ENCODE results near the gene AKTIP. TPM values are rescaled to one million over a fixed set of nuclear protein-coding genes. Genes with fewer than 3 reads are reported as not detected.

AKTIP gene
- total RNA-seq, 1 experiment from 2014 or later = 26.2 TPM

- H2BK20ac ChIP-seq (ENCODE audit: low read depth, low read length, poor library complexity, severe bottlenecking) = no peak overlapping the region
- H3K27ac ChIP-seq (ENCODE audit: insufficient read length, low read depth, low read length) = no peak overlapping the region
- Mint-ChIP-seq H3K36me3 (ENCODE audit: insufficient read depth in 1 of 3, low read depth in 3 of 3) (no peaks in the 10 kb centered on the region; a peak in 2 of 7 replicates), H3K4me3 (no peak overlapping the region), H3K9me3 (no peaks in the 10 kb centered on the region), H3K27me3 (ENCODE audit: low read depth) (peaks cover 19% of the 10 kb centered on the region), H3K27ac (peak overlapping the region in 1 of 3 experiments; percentile 20; a peak in 1 of 7 replicates), H3K4me1 (peaks cover 36% of the 10 kb centered on the region in 2 experiments)
- no peak overlapping the region for H3K14ac ChIP-seq (ENCODE audit: insufficient read depth, low read length)
- H3K4me2 ChIP-seq (ENCODE audit: insufficient read depth, insufficient read length, low read length) = no peak overlapping the region
- no peak overlapping the region for H3K4ac ChIP-seq (ENCODE audit: low read depth, low read length)
- no peak overlapping the region for H2BK12ac ChIP-seq (ENCODE audit: insufficient read length, low read depth, low read length)
- no peak overlapping the region for H4K91ac ChIP-seq (ENCODE audit: insufficient read length, low read depth, low read length)
- no peak overlapping the region for H3K23ac ChIP-seq (ENCODE audit: insufficient read length, low read depth, low read length)
- no peak overlapping the region for H2AK5ac ChIP-seq (ENCODE audit: insufficient read length, low read length)
- H3K79me1 ChIP-seq (ENCODE audit: insufficient read depth, low read depth, low read length, poor library complexity, severe bottlenecking) = no peaks in the 10 kb centered on the region
- H3K56ac ChIP-seq (ENCODE audit: insufficient read length, low read depth, low read length) = no peak overlapping the region
- DNase-seq = peak; percentile 71
- H3T11ph ChIP-seq (ENCODE audit: low read length) = no peak overlapping the region
- peak; percentile 75 for TF ChIP-seq CTCF (conservative IDR thresholded peaks at IDR 0.05)
- no peak overlapping the region for H2BK5ac ChIP-seq (ENCODE audit: insufficient read length, low read length)
- peaks cover 6% of the 10 kb centered on the region; the same call in 1 of the 2 replicates for H3K27me3 ChIP-seq (ENCODE audit: insufficient read depth, low read length)
- no CpG with 5 or more reads among the region's 4 CpGs for WGBS (ENCODE audit: extremely low coverage, insufficient read length, low lambda C conversion rate)
- no peak overlapping the region for H4K8ac ChIP-seq (replicated peaks; ENCODE audit: insufficient read length, low read depth, low read length)
- H2AFZ ChIP-seq (ENCODE audit: low read length) = no peak overlapping the region
- H2BK15ac ChIP-seq (ENCODE audit: low read depth, low read length) = no peak overlapping the region
- H3K79me2 ChIP-seq (ENCODE audit: insufficient read depth, low read length) = no peaks in the 10 kb centered on the region
- H4K20me1 ChIP-seq (ENCODE audit: control insufficient read depth, insufficient read depth, insufficient read length) = no peaks in the 10 kb centered on the region
- no peak overlapping the region for H3K18ac ChIP-seq (ENCODE audit: insufficient read length, low read depth, low read length)
- H3K9ac ChIP-seq (ENCODE audit: extremely low read depth, insufficient read length, low read length) = no peak overlapping the region
- H3K9me3 ChIP-seq (ENCODE audit: control insufficient read depth, low read depth, low read length) = no peaks in the 10 kb centered on the region
- no peak overlapping the region for H4K5ac ChIP-seq (ENCODE audit: insufficient read length, low read depth, low read length)
- H3K4me1 ChIP-seq (ENCODE audit: insufficient read depth, low read length) = no peaks in the 10 kb centered on the region
- H3K23me2 ChIP-seq (ENCODE audit: insufficient read length, low read depth, low read length, poor library complexity, severe bottlenecking) = no peaks in the 10 kb centered on the region
- H2BK120ac ChIP-seq (ENCODE audit: low read depth, low read length, poor library complexity, severe bottlenecking) = no peak overlapping the region
These were observed 44.0 kb upstream of the AKTIP start for GRCh38 chr16:53546988-53547391.

Data from H9 (cell line).